ENCODE measurements around the gene ANTXRL. TPM values are rescaled to one million over a fixed set of nuclear protein-coding genes. Genes with fewer than 3 reads are reported as not detected.
"Not testable (repeated sequence)": the region's sequence is repeated elsewhere in the genome, so short reads cannot be mapped to it uniquely, and the experiment has no call there.

The ANTXRL gene
- polyA plus RNA-seq, 3 donors from 2014 or later, result not detected

- not testable (repeated sequence) for H3K9me3 Mint-ChIP-seq; DNase-seq; H3K36me3 Mint-ChIP-seq; H3K27ac Mint-ChIP-seq; H3K4me1 Mint-ChIP-seq; H3K27me3 Mint-ChIP-seq (ENCODE audit: low read depth in 3 of 3); H3K4me3 Mint-ChIP-seq
These were observed 90.9 kb downstream of the ANTXRL start for GRCh38 chr10:46377651-46378050.

- H3K4me1 Mint-ChIP-seq; H3K36me3 Mint-ChIP-seq; H3K9me3 Mint-ChIP-seq; H3K27ac Mint-ChIP-seq; H3K4me3 Mint-ChIP-seq; H3K27me3 Mint-ChIP-seq (ENCODE audit: low read depth in 3 of 3); DNase-seq: not testable (repeated sequence)
These were observed 91.3 kb downstream of the ANTXRL start for GRCh38 chr10:46378108-46378507.

DNA sequence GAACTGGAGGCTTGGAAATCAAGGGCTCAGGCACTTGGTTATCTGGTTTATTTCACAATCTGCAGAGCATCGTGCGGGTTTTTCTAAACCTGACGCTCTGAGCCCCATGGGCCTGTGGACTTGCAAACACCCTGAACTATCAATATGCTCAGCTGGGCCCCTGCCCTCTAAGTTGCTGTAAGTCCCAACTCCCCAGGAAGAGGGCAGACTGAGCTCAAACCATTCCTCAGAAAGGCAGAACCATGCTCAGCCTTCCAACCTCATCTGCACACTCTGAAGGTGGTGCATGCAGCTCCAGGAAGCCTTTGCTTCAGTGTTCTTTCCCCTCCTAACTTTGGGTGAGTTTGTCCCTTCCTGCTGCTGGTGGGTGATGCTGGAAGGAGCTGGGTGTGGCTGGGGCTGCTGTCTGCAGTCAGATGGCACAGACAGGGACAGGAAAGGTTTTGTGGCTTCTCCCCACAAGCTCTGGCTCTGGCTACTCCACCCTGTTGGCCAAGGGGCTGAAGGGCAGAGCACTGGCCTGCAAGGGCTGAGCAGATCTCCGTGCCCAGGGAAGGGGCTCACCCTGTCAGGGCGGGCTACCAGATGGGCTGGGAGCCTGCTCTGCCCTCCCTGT, 92.5 kb downstream of the ANTXRL start:
- not testable (repeated sequence) for H3K27ac Mint-ChIP-seq; H3K4me1 Mint-ChIP-seq; H3K4me3 Mint-ChIP-seq; H3K9me3 Mint-ChIP-seq; DNase-seq; H3K27me3 Mint-ChIP-seq (ENCODE audit: low read depth in 3 of 3); H3K36me3 Mint-ChIP-seq

Other genes starting within 250 kb of the ANTXRL start
- not detected for gene MSMB, start 240.7 kb upstream of the ANTXRL start, polyA plus RNA-seq
- gene ANXA8L1, start 88.8 kb downstream of the ANTXRL start, polyA plus RNA-seq, result not detected
- not detected for gene NPY4R, start 179.0 kb downstream of the ANTXRL start, polyA plus RNA-seq